HK-2 (cell line): ENCODE measurements around the gene JAM2.
"Not testable (repeated sequence)": the region's sequence is repeated elsewhere in the genome, so short reads cannot be mapped to it uniquely, and the experiment has no call there.

ENCODE experiments used
- DNase-seq: peaks from one replicate; pipeline ENCODE4 v3.0.0-alpha.2; 2018; ENCODE audit not compliant: unreplicated experiment

Gene JAM2

GRCh38 chr21:25646474-25646873, 7.4 kb downstream of the JAM2 start:
- no peak for DNase-seq

DNA sequence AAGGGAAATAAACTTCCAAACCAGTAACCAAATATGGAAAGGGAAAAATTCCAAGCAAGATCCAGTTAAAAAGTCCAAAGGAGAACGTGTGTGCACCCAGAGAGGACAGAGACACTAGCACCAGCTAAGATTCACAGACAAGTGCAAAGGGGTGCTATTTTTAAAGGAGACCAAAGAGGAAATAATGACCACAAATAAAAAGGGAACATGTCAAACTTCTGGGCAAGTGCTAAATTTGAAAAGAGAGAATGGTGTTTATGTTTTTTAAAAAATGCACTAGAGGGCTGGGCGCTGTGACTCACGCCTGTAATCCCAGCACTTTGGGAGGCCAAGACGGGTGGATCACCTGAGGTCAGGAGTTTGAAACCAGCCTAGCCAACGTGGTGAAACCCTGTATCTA, 8.6 kb downstream of the JAM2 start:
- DNase-seq, result no peak

DNA sequence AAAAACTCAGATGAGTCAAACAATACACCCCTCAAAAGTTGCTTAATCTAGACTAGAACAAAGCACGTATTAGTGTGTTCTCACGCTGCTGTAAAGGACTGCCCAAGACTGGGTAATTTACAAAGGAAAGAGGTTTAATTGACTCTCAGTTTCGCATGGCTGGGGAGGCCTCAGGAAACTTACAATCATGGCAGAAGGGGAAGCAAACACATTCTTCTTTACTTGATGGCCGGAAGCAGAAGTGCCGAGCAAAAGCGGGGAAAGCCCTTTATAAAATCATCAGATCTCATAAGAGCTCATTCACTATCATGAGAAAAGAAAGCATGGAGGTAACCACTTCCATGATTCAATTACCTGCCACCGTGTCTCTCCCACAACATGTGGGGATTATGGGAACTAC, 10.1 kb downstream of the JAM2 start:
- DNase-seq, result no peak

DNA sequence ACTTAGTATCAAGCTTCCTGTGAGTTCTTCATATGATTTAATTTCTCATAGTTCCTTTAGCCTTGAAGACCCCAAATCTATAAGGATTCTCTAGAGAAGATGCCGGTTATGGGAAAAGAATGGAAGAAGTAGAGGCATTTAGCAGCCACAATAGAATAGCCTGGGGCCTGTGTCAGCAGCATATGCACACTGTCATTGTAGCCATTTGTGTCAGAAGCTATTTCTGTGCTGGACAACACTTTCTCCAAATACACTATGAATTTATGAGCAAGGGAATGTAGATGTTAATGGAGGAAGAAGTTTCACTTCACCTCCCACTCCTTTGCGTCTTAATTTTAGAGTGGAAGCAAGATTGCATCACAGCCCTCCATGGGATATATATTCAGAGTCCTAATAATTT, 17.4 kb downstream of the JAM2 start:
- DNase-seq, result no peak

- no peak for DNase-seq
Observed at GRCh38 chr21:25657140-25657539, 18.1 kb downstream of the JAM2 start.

DNA sequence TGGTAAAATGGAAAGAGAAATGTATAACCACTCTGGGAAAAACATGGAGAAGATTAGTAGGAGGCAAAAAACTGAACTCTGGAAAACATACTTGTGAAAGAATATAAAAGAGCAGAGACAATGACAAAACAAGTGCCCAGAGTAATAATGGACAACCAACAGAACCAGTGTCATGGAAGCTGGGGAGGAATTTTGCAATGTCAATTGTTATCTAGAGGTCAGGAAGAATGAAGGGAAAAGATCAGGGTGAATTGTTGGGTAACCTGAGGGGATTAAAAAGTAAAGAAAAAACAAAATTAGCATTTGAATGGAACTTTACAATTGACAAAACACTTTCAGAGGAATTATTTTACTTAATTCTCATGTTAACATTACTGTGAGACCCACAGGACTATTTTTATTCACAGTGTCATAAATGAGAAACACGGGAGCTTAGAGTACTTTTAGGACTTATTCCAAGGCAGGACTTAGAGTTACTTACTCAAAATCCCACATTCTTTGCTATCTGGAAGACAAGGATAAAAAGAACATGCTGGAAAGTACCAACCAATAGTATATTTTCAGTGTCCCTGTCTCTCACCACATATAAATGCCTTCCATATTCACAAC, 19.5 kb downstream of the JAM2 start:
- DNase-seq, result no peak

GRCh38 chr21:25660233-25660632, 21.2 kb downstream of the JAM2 start:
- DNase-seq, result no peak

- DNase-seq, result no peak
Observed at GRCh38 chr21:25664491-25664931, 25.5 kb downstream of the JAM2 start.

- DNase-seq, result no peak
Observed at GRCh38 chr21:25670726-25671125, 31.7 kb downstream of the JAM2 start.

GRCh38 chr21:25676451-25676850, 37.4 kb downstream of the JAM2 start:
- DNase-seq, result no peak

DNA sequence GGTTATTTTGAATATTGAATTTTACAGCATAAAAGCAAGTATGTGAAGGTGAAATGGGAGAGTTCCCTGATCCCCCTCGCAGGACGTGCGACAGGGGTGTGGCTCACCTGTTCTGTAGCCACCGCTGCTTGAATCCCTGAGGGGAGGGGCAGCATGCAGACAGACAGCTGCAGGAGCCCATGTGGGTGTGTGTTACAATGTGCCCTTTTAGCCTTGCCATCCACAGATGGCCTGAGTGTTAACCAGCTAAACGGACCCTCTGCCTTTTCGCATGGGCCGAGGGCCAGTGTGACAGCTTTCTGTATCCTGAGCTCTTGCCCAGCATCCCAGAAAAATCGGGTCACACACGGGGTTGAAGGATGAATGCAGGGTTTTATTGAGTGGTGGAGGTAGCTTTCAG, 43.3 kb downstream of the JAM2 start:
- no peak for DNase-seq

GRCh38 chr21:25687787-25688186, 48.7 kb downstream of the JAM2 start:
- no peak for DNase-seq

DNA sequence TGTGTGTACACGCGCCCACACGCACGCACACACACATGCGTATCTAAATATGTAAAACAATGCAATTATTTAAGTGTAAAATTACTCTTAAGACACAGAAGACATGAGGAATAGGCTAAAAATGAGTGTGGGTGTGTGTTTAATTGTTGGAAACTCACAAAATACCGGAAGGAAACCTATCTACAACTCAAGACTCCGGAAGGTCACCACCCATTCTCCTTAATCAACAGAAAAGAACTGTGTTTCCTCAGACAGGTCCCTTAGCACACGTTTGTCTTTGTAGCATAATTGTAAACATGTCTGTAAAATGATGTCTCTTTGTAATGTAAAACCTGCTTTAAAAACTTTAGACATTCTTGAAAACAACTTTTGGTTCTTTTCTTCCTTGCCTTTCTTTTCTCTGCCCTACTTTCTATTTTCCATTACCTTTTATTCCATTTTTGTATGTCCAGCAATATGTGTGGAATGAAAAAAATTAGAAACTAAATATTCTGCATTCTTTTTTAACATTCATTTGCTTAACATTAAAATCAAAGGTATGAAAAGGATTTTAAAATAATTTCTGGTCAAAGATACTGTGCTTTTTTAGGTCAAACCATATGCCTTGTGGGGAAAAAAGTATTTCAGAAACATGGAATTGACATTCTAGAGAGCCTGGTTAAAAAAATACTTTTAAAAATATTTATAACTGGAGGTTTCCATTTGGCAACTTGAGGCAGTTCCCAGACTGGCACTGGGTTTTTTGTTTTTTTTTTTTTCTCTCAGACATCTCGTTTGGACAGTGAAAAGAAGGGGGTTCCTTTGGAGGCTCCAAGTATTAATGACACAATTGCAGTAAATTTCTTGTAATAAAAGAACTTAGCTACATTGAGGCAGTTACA, 49.5 kb downstream of the JAM2 start:
- no peak for DNase-seq

GRCh38 chr21:25689226-25689625, 50.2 kb downstream of the JAM2 start:
- DNase-seq, result no peak

DNA sequence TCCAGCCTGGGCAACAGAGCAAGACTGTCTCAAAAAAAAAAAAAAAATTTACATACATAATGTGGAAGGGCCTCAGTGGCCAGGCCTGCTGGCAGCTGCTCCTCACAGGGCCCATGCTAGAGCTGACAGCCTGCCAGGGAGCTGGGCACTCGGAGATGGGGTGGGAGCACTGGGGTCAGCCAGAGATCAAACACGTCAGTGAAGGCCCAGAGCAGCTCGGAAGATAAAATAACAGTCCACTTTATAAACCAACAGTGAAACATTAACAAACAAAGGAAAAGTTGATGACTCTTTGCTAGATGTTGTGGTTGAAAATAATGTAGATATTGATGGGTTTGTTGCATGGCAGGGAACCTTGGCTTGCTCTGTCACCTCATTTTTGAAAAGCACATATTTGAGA, 52.9 kb downstream of the JAM2 start:
- DNase-seq, result no peak

- not testable (repeated sequence) for DNase-seq
Observed at GRCh38 chr21:25695461-25695860, 56.4 kb downstream of the JAM2 start.

DNA sequence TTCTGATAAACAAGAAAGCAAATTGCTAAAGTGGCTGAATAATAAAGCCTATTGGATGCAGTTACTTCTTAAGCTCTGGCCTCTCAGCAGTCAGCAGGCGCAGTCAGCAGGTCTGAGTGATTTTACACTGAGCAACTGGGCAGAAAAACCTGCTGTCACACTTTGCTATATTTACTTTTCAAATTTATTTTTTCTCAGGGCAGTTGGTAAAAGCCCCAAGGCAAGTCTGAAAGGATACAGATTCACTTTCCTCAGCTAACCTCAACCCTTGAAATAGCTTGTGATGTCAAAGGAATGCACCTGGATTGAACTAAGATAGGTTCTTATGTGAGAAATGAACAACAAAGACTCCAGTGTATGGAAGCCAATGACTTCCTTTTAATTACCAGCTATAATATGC, 61.7 kb downstream of the JAM2 start:
- no peak for DNase-seq

DNA sequence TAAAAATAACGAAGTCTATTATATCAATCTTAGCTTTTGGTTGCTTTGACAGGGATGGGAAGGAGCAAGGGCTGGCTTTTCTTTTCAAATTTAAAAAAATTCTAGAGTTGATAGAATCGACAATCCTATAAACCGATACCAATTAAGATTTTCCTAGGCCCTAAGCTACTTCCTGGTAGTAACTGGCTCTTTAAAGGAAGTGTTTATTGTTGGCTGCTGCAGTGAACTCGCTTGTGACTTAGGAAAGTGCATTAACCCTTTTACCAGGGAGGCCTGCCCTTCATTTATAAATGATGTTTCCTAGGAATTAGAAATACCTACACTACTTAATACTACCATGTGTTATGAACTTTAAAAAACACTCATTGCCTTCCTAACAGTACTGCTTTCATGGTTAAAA, 62.5 kb downstream of the JAM2 start:
- no peak for DNase-seq

- no peak for DNase-seq
Observed at GRCh38 chr21:25708467-25709065, 69.5 kb downstream of the JAM2 start.

DNA sequence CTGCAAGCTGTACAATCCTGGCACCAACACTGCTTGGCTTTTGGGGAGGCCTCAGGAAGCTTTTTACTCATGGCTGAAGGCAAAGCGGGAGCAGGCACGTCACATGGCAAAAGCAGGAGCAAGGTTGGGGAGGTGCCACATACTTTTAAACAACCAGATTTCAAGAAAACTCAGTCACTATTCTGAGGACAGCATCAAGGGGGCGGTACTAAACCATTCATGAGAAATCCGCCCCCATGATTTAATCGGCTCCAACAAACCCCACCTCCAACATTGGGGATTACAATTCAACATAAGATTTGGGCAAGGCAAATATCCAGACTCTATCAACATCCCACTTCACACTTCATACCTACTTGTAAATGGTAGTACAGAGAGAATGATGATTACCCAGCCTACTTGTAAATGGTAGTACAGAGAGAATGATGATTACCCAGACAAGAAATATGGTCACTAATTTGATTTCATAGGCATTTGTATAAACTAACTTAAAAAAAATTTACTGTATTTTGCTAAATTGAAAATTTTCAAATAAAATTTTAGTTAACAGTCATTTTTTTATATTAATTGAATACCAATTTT, 70.7 kb downstream of the JAM2 start:
- DNase-seq, result no peak

DNA sequence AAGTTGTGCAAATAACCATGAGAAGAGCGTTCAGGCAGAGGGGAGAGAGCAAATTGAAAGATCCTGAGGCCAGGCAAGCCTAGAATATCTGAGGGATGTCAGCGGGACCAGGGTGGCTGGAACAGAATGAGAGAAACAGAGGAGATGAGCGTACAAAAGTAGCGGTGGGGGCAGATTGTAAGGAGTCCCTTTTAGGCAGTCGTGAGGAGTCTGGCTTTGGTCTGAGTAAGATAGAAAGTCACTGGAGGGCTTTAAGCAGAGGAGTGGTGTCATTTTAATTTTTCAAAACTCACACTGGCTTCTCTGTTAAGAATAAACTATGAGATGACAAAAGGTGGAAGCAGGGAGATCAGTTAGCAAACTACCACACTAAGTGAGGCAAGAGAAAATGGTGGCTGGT, 71.5 kb downstream of the JAM2 start:
- no peak for DNase-seq

- DNase-seq, result not testable (repeated sequence)
Observed at GRCh38 chr21:25714066-25714465, 75.0 kb downstream of the JAM2 start.
